GM23338 (cell line): ENCODE measurements around the gene MGAT3. TPM values are rescaled to one million over a fixed set of nuclear protein-coding genes. Genes with fewer than 3 reads are reported as not detected.

Experiments
- ATAC-seq: fragments of 200-7000 bp; cut with Tn5 transposase; 3 replicates; pipeline ENCODE4 v1.9.1; 2020
- DNase-seq: peaks from one replicate; pipeline ENCODE4 v3.0.0-alpha.2; 2015; ENCODE audit warnings: low spot score
- H2AFZ ChIP-seq: fragments of 200-600 bp; sonication (generic); 2 replicates; pipeline ENCODE4 v1.8.0; 2016; ENCODE audit warnings: antibody characterized with exemption, mild to moderate bottlenecking, moderate library complexity
- H3F3A ChIP-seq: fragments of 200-600 bp; sonication (generic); replicated peaks from 2 replicates; pipeline ENCODE4 v1.8.0; 2017; ENCODE audit warnings: antibody characterized with exemption, mixed run types, low read depth
- H3K27ac ChIP-seq: fragments of 200-600 bp; sonication (generic); 2 replicates; pipeline ENCODE4 v1.6.1; 2016; ENCODE audit warnings: low read depth
- H3K27me3 ChIP-seq: fragments of 200-600 bp; sonication (generic); 2 replicates; pipeline ENCODE4 v1.8.0; 2016; ENCODE audit warnings: mild to moderate bottlenecking, mixed run types, moderate library complexity; ENCODE audit not compliant: insufficient read depth
- H3K36me3 ChIP-seq: fragments of 200-600 bp; sonication (generic); 2 replicates; pipeline ENCODE4 v1.8.0; 2016; ENCODE audit warnings: mild to moderate bottlenecking; ENCODE audit not compliant: insufficient read depth
- H3K4me1 ChIP-seq: fragments of 200-600 bp; sonication (generic); 2 replicates; pipeline ENCODE4 v1.8.0; 2016; ENCODE audit warnings: mild to moderate bottlenecking, moderate library complexity; ENCODE audit not compliant: insufficient read depth
- H3K4me2 ChIP-seq: fragments of 200-600 bp; sonication (generic); 2 replicates; pipeline ENCODE4 v1.7.1; 2017; ENCODE audit warnings: mixed run types
- H3K4me3 ChIP-seq: fragments of 200-600 bp; sonication (generic); 2 replicates; pipeline ENCODE4 v1.6.1; 2016; ENCODE audit warnings: mixed run types
- H3K79me2 ChIP-seq: fragments of 200-600 bp; sonication (generic); replicated peaks from 2 replicates; pipeline ENCODE4 v1.8.0; 2017; ENCODE audit warnings: mild to moderate bottlenecking; ENCODE audit not compliant: insufficient read depth
- H3K9me2 ChIP-seq: fragments of 200-600 bp; sonication (generic); 2 replicates; pipeline ENCODE4 v1.8.0; 2017; ENCODE audit not compliant: insufficient read depth
- H4K20me1 ChIP-seq: fragments of 200-600 bp; sonication (generic); replicated peaks from 2 replicates; pipeline ENCODE4 v1.8.0; 2017; ENCODE audit warnings: mild to moderate bottlenecking; ENCODE audit not compliant: insufficient read depth
- H3K27ac Mint-ChIP-seq: 2 replicates; pipeline ENCODE4 v1.8.0; 2020; ENCODE audit warnings: inconsistent platforms, mild to moderate bottlenecking, moderate library complexity, mixed read lengths
- H3K27me3 Mint-ChIP-seq: 3 replicates; pipeline ENCODE4 v1.8.0; 2022; ENCODE audit warnings: low read depth, mild to moderate bottlenecking, moderate library complexity, mixed read lengths, inconsistent platforms; ENCODE audit not compliant: insufficient read depth, poor library complexity
- H3K36me3 Mint-ChIP-seq: 3 replicates; pipeline ENCODE4 v1.8.0; 2021; ENCODE audit warnings: low read depth, mild to moderate bottlenecking, inconsistent platforms, moderate library complexity, mixed read lengths
- H3K4me1 Mint-ChIP-seq: 3 replicates; pipeline ENCODE4 v1.8.0; 2020; ENCODE audit warnings: mild to moderate bottlenecking, inconsistent platforms, mixed read lengths
- H3K4me3 Mint-ChIP-seq: 3 replicates; pipeline ENCODE4 v1.8.0; 2021; ENCODE audit warnings: moderate library complexity, mild to moderate bottlenecking, inconsistent platforms, mixed read lengths
- H3K9me3 Mint-ChIP-seq: 3 replicates; pipeline ENCODE4 v1.8.0; 2020; ENCODE audit warnings: moderate library complexity, mild to moderate bottlenecking, inconsistent platforms, mixed read lengths
- EZH2 ChIP-seq: fragments of 200-600 bp; sonication (generic); IDR thresholded peaks from one replicate; pipeline ENCODE4 v1.8.0; 2017; ENCODE audit warnings: antibody characterized with exemption, mild to moderate bottlenecking, low read depth; ENCODE audit not compliant: unreplicated experiment
- EZH2phosphoT487 ChIP-seq: fragments of 200-600 bp; sonication (generic); IDR thresholded peaks from one replicate; pipeline ENCODE4 v1.8.1; 2018; ENCODE audit warnings: antibody characterized with exemption; ENCODE audit not compliant: unreplicated experiment
- NANOG ChIP-seq: IDR thresholded peaks from 2 replicates; pipeline ENCODE4 v1.6.1; 2016; ENCODE audit warnings: antibody characterized with exemption, borderline replicate concordance
- ZNF462 ChIP-seq: fragments of 250-450 bp; sonication (Bioruptor Pico); IDR thresholded peaks from 2 replicates; pipeline ENCODE4 v1.5.0; 2020; ENCODE audit warnings: mild to moderate bottlenecking, moderate library complexity
- polyA plus RNA-seq: library from polyadenylated mRNA; unstranded; fragments of >200 nt; fragmentation: Nextera tagmentation; extraction: Ambion mirVana; gene quantifications from 2 replicates; pipeline ENCODE4 v1.2.1, GENCODE V29; 2016
- total RNA-seq: library from RNA; depleted of rRNA; stranded (reverse); fragments of >200 nt; shearing (Covaris generic); gene quantifications from 2 replicates; pipeline ENCODE4 v1.2.3, GENCODE V29; 2014
- TF ChIP-seq, protein P1 (sequence below): IDR thresholded peaks from 2 replicates; pipeline ENCODE4 v1.6.1; 2016; ENCODE audit warnings: antibody characterized with exemption

Gene MGAT3
- total and polyA plus RNA-seq, 2 experiments from 2014 or later, result 1.7 to 10.2 TPM

GRCh38 chr22:39422721-39423120 lies 34.1 kb upstream of the MGAT3 start:
- Mint-ChIP-seq H3K9me3 (no peaks in the 10 kb centered on the region), H3K27ac (no peak overlapping the region), H3K4me3 (no peak overlapping the region), H3K4me1 (peaks cover 18% of the 10 kb centered on the region), H3K36me3 (peaks cover 47% of the 10 kb centered on the region), H3K27me3 (peaks cover 5% of the 10 kb centered on the region)
- TF ChIP-seq NANOG (no peak), EZH2 (no peak), ZNF462 (CRISPR knock-in tag) (no peak), EZH2phosphoT487 (no peak)
- TF ChIP-seq, protein P1, sequence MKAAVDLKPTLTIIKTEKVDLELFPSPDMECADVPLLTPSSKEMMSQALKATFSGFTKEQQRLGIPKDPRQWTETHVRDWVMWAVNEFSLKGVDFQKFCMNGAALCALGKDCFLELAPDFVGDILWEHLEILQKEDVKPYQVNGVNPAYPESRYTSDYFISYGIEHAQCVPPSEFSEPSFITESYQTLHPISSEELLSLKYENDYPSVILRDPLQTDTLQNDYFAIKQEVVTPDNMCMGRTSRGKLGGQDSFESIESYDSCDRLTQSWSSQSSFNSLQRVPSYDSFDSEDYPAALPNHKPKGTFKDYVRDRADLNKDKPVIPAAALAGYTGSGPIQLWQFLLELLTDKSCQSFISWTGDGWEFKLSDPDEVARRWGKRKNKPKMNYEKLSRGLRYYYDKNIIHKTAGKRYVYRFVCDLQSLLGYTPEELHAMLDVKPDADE, result no peak
- Histone ChIP-seq H3K36me3 (peaks cover 9% of the 10 kb centered on the region; the same call in 1 of the 2 replicates), H3F3A (0 out of 2 replicates have a peak, but pooled peaks cover 3% of the 10 kb centered on the region), H3K4me3 (no peak overlapping the region), H2AFZ (no peak overlapping the region), H3K4me1 (peaks cover 8% of the 10 kb centered on the region; the same call in 1 of the 2 replicates), H4K20me1 (no peaks in the 10 kb centered on the region; the same call in 1 of the 2 replicates), H3K27ac (no peak overlapping the region), H3K4me2 (no peak overlapping the region), H3K9me2 (no peaks in the 10 kb centered on the region), H3K79me2 (no peaks in the 10 kb centered on the region), H3K27me3 (no peaks in the 10 kb centered on the region)
- DNase-seq, result no peak
- ATAC-seq, result no peak
